Measurements from ENCODE around the gene SMPD3.

SMPD3 gene

DNA sequence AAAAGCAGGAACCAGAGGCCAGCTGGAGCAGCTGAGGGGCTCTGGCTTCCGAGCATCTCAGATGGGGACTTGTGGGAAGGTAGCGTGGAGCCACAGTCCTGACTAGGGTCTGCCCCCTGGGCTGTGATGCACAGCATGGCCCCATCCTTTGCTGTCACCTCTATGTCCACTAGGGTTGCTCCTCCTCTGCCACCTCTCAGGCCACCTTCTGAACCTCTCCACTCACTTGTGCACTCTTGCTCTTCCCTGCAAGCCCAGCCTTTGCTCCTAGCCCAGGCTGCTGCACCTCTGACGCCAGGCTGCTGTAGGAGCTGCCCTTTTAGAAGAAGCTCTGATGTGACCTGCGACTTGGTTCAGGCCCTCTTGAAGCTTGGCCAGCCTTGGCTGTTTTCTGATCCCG lies 24.3 kb upstream of the SMPD3 start:
- DNase-seq (ENCODE audit: low read depth, low spot score) = no peak

- DNase-seq (ENCODE audit: low read depth, low spot score) = no peak
Observed at GRCh38 chr16:68470461-68471150, 22.3 kb upstream of the SMPD3 start.

GRCh38 chr16:68469796-68470460 lies 21.6 kb upstream of the SMPD3 start:
- no peak for DNase-seq (ENCODE audit: low read depth, low spot score)

DNA sequence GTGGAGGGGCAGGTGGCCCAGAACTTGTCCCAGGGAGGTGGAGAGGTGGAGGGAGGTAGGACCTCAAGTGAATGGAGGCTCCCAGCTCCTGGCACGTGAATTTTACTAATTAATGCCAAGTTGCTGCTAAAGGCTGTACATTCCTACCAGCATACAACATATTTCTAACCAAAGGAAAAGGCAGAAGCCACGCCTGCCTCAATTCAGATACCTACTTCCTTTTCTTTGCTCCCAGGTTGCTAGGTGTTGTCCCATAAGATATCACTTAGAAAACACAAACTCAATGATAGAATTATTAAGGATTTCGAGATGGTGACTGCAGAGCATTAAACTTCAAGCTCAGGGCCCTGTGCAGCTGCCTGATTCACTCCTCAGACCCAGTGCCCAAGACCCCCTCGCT lies 20.5 kb upstream of the SMPD3 start:
- DNase-seq (ENCODE audit: low read depth, low spot score) = no peak

DNA sequence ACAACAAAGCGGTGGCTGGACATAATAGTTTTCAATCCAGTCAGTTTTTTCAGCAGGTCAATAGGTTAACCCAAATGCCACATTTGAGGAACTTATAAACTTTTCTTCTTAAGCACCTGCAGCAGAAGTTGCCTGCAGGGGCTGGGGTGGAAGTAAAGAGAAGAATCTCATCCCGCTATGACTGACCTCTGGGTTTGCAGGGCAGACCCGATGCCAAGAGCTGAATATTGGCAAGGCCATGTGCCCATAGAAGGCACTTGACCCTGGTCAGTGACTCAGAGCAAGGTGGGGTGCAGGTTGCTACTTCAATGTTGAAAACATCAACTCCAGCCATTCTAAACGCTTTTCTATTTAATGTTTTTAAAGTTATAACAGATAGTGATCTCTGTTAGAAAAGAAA lies 17.9 kb upstream of the SMPD3 start:
- DNase-seq (ENCODE audit: low read depth, low spot score) = no peak

- DNase-seq (ENCODE audit: low read depth, low spot score) = no peak
Observed at GRCh38 chr16:68463904-68464303, 15.6 kb upstream of the SMPD3 start.

DNA sequence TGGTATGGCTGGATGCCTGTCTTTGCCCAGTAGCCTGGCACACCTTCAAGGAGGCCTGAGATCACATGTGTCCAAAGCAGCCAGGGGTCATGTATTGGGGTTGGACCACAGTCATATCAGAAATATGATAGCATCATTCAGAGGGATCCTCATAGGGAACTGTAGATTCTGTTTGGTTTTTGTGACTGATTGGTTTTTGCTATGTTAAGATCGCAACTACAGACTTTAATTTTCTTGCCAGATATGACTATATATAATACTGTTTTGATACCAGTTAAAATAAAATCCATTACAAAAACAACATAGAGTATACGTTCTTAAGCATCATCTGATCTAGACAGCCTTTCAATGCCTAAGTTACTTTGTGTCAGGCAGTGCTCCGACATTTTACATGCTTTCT lies 11.8 kb upstream of the SMPD3 start:
- no peak for DNase-seq (ENCODE audit: low read depth, low spot score)

DNA sequence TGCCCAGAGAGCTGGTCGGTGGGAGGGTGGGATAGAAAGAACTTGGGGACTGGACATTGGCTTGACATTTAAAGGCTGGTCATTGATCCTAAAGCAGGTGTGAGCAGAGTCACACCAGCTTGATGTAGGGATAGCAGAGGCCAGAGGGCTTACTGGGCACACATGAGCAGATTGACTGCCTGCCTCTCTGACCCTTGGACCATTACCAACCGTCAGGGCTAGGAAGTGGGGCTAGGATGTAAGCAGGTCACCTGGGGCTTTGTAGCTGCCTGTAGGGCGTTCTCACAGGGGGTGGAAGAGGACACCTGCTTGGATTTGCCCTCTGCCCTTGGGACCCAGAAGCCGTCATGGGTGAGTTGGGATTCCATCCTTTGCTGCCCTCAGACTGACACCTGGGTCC lies 11.1 kb upstream of the SMPD3 start:
- no peak for DNase-seq (ENCODE audit: low read depth, low spot score)

DNA sequence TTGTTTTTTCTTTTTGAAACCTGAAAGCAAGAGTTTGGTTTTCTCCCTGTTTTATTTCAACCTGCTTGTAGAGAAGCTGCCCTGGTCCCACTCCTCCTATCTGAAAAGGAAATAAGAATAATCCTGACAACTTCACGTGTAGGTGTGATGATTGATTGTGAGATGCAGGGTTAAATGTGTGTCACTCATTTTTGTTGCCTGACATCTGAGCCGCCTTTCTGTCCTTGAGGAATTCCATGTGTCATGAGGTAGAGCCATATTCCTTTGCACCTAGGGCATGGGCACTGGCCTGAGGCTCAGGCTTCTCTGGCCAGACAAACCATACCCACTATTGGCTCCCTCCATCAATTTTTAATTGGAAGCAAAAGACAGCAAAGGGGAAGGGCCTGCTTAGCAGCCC lies 10.2 kb upstream of the SMPD3 start:
- DNase-seq (ENCODE audit: low read depth, low spot score) = no peak

DNA sequence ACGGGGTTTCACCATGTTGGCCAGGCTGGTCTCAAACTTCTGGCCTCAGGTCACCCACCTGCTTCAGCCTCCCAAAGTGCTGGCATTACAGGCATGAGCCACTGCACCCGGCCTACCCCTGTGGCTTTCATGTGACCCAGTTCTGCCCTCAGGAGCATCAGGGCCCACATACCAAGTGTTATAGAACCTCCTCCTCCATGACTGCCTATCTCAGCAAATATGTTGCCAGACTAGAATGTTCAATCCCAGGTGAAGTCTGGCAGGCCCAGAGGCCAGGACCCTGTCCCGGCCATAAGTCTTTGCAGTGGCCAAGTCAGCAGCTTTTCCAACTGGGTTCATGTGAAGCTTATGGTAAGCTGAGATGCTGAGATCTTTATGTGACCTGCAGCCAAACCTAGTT lies 9.8 kb upstream of the SMPD3 start:
- DNase-seq (ENCODE audit: low read depth, low spot score) = no peak

GRCh38 chr16:68455631-68456030 lies 7.3 kb upstream of the SMPD3 start:
- no peak for DNase-seq (ENCODE audit: low read depth, low spot score)

DNA sequence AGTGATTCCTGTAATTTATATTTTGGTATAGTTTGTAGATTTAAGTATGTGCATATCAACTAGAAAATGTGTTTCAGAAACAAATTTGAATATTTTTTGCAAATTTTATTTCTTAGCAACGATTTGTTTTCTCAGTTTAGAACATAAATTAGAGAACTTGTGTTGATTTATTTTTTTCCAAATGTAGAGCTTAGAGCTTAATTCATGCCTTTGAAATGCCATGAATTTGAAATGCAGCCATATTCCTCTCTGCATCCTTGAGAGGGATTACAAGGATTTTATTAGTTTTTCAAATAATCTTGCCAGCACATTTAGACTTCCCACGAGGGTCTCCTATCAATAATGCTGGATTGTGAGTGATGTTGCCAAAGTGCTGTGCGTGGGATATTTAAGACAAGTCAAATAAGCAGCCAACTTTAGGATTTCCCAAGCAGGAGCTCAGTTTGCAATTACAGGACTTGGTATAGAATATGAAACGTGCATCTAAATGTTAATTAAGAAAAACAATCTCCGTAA lies 6.7 kb upstream of the SMPD3 start:
- no peak for DNase-seq (ENCODE audit: low read depth, low spot score)

DNA sequence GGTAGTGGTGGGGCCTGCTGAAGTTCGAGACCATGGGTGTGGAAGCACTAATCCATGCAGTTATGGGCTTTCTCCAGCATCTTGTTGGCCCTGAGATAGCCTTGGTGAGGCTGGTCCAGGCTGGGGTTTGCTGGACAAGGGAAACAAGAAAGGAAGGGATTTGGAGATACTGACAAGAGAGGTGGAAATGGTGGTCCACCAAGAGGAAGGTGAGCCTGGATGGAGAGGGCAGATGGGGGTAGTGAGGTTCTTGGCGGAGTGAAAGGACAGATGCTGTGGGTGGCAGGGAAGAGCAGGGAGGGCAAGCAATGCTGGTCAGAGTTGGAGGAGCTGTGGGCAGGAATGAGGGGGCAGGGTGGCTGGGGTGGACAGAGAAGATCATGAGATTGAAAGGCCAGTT lies 5.5 kb upstream of the SMPD3 start:
- no peak for DNase-seq (ENCODE audit: low read depth, low spot score)

GRCh38 chr16:68452176-68452575 lies 3.9 kb upstream of the SMPD3 start:
- DNase-seq (ENCODE audit: low read depth, low spot score) = no peak

DNA sequence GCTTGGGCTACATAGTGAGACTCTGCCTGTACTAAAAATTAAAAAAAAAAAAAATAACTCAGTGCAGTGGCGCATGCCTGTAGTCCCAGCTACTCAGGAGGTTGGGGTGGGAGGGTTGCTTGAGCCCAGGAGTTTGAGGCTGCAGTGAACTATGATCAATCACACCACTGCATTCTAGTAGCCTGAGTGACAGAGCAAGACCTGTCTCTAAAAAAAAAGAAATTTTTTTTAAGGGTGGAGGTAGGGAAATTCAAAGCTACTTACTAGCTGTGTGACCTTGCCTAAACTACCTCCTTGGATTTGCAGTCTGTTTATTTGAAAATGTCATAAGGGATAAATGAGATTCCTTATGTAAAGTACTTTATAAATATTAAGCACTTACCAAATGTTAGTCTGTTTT lies 3.4 kb upstream of the SMPD3 start:
- DNase-seq (ENCODE audit: low read depth, low spot score) = no peak

DNA sequence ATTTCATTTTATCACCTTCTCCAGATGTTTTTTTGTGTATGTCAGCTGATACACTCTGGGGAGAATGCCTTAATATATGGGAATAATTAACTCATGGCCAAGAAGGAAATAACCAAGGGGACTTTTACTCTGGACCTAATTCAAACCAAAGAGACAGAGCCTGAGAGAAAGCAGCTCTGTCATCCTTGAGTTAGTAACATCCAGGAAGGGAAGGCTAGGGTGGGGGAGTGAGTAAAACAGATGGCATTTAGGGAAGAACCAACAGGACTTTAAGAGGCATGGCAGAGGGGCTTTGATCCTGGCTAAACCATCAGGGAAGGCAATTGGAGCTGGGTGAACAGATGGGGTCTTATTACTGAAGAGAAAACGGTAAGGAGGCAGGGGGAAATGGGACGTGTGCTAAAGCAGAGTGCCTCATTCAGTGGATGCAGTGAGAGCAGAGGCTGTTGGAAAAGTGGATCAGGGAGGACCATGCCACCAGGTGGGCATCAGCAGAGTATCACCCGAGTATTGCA lies 2.5 kb upstream of the SMPD3 start:
- no peak for DNase-seq (ENCODE audit: low read depth, low spot score)

DNA sequence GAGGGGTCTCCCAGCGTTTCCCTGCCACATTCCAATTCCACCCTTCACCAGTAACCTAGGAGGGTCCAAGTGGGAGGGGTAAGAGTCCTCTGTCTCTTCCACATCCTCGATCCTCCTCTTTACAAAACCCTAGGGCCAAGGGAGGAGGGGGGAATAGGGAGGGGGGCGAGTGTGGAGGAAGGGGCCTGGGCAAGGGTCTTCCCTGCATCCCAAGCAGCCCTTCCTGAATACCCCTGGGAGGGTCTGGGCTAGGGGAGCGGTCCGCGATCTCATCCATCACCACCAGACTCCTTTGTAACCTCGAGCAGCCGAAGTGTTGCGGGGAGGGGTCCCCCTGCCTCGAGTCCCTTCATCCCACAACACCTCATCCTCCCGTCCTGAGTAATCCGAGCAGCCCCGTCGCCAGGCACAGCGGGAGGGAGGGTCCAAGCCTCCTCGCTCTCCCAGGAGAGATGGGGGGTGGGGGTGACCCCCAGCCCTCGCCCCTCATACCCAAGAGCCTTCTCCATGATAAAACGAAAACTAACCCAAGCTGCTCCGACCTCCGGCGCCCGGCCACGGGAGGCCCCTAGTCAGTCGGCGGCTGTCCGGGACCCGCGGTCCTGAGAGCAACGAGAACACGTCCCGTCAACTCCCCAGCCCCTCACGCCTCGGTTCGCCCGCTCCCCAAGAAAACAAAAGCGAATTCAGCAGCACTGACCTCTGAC lies 502 bp downstream of the SMPD3 start:
- no peak for DNase-seq (ENCODE audit: low read depth, low spot score)

- no peak for DNase-seq (ENCODE audit: low read depth, low spot score)
Observed at GRCh38 chr16:68446681-68447652, 1.3 kb downstream of the SMPD3 start.

DNA sequence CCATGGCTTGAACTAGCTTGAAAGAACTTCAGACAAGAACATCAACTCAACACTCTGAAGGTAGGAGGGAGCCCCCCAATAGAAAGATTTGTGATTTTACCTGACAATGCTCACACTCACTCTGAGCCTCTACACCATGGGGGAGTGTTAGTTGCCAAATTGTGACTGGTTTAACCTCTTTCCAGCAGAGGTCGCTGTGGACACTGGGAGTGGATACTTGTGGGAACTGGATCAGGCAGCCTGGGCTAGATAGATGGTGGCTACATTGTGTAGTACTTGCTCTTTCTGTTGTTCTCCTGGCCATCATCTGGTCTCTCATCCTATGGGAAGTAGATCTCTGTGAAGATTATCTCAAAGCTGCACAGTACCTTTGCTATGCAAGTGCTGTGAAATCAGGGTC lies 2.9 kb downstream of the SMPD3 start:
- DNase-seq (ENCODE audit: low read depth, low spot score) = peak; percentile 67

DNA sequence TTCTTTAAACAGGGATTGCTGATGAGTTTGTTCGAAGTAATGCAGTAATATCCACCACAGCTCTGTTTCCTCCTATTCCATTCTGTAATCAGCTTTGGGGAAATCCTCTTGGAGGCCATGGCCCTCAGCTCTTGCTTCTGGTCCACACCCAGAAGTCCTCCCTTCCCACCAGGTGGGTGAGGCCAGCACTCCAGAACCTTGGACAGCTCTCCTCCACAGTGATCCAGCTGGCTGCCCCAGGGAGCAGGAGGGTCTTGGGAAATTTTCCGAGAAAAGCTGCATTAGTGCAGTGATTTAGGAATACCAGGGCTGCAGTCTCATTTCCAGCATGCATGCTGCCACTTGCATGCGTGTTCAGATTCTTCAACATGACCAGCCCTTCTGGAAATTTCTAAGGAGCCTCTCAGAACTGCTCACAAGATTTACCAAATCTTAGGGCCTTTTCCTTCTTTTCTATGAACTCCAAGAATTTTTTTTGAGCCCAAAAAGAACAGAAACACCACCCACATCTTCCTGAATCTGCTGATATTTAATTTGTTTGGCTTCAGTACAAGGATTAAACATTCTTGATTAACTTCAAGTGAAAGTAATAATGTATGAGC lies 4.2 kb downstream of the SMPD3 start:
- DNase-seq (ENCODE audit: low read depth, low spot score) = no peak

- DNase-seq (ENCODE audit: low read depth, low spot score) = peak; percentile 28
Observed at GRCh38 chr16:68436581-68436980, 11.7 kb downstream of the SMPD3 start.
